ENCODE measurements around the gene WFIKKN2. TPM values are rescaled to one million over a fixed set of nuclear protein-coding genes. Genes with fewer than 3 reads are reported as not detected.
"Not testable (repeated sequence)": the region's sequence is repeated elsewhere in the genome, so short reads cannot be mapped to it uniquely, and the experiment has no call there.

The WFIKKN2 gene
- total RNA-seq, 1 experiment from 2014 or later = not detected

- DNase-seq (ENCODE audit: low spot score) = no peak
- in situ Hi-C loops (cut with HindIII; ENCODE audit: low sequenced_read_pairs) = no loop called here
Observed at GRCh38 chr17:50845240-50846147, 10.1 kb downstream of the WFIKKN2 start.

DNA sequence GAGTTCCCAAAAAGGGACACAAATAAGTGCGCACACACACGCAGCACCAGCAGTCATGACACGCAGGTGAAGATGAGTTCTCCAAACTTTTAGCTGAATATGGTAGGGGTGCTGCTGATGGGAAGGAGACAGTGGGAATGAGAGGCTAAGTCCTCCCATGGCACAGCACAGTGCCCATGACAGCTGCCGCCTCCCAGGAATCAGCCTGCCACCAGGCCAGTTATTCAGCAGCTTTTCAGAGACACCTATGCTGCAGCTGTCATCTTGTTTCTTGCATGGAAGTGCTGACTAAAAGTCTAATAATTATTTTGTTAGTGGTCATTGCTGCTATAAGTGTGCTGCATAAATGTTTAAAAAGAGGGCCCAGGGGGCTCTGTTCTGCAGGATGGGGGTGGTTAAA, 12.2 kb downstream of the WFIKKN2 start:
- in situ Hi-C loops (cut with HindIII; ENCODE audit: low sequenced_read_pairs) = no loop called here
- DNase-seq (ENCODE audit: low spot score) = no peak

GRCh38 chr17:50848039-50848438, 12.7 kb downstream of the WFIKKN2 start:
- in situ Hi-C loops (cut with HindIII; ENCODE audit: low sequenced_read_pairs) = no loop called here
- DNase-seq (ENCODE audit: low spot score) = no peak

- in situ Hi-C loops (cut with HindIII; ENCODE audit: low sequenced_read_pairs) = no loop called here
- no peak for DNase-seq (ENCODE audit: low spot score)
Observed at GRCh38 chr17:50848711-50849110, 13.3 kb downstream of the WFIKKN2 start.

DNA sequence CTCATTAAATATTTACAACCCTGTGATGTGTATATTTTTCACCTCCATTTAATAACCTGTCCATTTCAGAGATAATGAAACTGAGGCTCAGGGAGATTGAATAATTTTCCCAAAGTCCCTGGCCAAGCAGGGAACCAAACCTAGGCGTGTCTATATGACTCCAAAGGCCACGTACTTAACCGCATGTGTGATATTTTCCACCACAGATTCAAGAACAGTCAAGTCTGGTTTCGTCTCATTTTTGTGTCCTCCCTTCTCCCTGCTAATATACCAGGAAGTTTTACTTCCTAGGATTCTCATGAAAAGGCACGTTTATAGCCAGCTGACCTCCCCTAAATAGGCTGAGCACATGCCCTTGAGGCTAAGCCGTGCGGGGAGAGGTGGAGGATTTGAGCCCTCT, 15.3 kb downstream of the WFIKKN2 start:
- in situ Hi-C loops (cut with HindIII; ENCODE audit: low sequenced_read_pairs) = loop anchor here (5.0 kb wide), 1 partner anchor 48 kb away; no protein-coding TSS in a partner anchor
- DNase-seq (ENCODE audit: low spot score) = no peak

- DNase-seq (ENCODE audit: low spot score) = no peak
- in situ Hi-C loops (cut with HindIII; ENCODE audit: low sequenced_read_pairs) = loop anchor here (5.0 kb wide), 1 partner anchor 51 kb away; no protein-coding TSS in a partner anchor
Observed at GRCh38 chr17:50853015-50853615, 17.7 kb downstream of the WFIKKN2 start.

DNA sequence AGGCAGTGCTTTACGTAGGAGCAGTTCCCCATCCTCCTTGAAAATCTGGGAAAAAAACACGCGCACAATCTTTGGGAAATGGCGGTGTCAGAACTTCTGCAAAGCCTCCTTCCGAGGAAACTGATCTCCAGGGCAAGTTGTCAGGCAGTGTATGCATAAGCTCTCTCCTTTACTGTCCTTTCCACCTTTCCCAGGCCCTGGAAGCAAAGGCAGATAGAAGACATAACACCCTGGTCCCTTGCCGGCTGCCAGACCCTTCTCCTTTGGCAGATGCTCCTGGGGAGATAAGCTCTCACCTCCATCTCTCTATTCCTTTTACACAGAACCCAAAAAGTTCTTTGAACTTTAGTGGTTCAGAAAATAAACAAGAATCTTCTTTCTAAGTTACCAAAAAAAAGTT, 18.4 kb downstream of the WFIKKN2 start:
- no peak for DNase-seq (ENCODE audit: low spot score)
- in situ Hi-C loops (cut with HindIII; ENCODE audit: low sequenced_read_pairs) = loop anchor here (5.0 kb wide), 1 partner anchor 51 kb away; no protein-coding TSS in a partner anchor

DNA sequence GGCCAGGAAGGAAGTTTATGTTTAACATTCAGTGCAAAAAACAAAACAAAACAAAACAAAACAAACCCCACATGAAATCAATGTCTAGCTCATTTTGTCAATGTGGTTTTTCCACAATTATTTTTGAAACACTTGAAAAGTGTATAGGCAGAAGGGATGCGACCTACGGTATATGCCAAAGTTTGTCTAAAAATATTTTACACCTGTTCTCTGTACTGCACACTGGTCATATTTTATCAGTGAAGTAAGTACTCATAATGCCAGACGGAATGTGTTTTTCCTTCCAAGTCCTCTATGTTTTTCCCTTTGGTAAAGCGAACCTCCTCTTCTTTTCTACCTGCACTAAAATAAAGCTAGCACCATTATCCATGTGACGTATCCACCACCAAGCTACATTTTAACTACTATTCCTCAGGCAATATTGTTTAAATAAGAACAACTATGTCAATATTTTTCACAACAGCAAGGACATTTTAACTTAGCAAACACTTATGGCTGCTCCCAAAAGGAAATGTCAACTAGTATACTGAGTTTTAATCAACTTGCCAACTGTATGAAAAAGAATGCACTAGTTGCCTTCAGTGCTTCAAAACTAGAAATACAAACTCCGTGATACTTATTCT, 20.4 kb downstream of the WFIKKN2 start:
- no peak for DNase-seq (ENCODE audit: low spot score)
- in situ Hi-C loops (cut with HindIII; ENCODE audit: low sequenced_read_pairs) = no loop called here

GRCh38 chr17:50856431-50856830, 21.0 kb downstream of the WFIKKN2 start:
- no peak for DNase-seq (ENCODE audit: low spot score)
- in situ Hi-C loops (cut with HindIII; ENCODE audit: low sequenced_read_pairs) = no loop called here

DNA sequence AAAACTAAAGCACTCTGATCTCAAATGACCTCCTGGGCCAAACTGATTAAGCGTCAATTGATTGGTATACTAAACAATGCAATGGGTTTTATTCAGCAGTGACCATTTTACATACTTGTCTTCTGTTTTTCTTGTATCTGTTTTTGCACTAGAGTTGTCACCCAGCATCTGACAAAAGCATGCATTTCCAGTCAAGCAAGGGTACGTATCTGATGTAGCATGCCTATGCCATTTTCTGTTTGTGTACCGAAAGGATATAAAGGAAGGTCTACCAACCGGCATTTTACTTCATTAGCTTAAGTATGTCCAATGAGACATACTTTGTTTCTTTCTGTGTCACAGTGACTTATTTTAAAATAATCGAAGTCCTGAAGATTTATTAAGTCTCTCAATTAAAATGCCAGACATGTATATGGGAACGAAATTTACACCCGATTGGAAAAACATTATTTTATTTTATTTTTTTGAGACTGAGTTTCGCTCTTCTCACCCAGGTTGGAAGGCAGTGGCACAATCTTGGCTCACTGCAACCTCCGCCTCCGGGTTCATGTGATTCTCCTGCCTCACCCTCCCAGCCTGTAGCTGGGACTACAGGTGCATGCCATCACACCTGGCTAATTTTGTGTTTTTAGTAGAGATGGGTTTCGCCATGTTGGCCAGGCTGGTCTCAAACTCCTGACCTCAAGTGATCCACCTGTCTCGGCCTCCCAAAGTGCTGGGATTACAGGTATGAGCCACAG, 23.3 kb downstream of the WFIKKN2 start:
- no peak for DNase-seq (ENCODE audit: low spot score)
- in situ Hi-C loops (cut with HindIII; ENCODE audit: low sequenced_read_pairs) = no loop called here

DNA sequence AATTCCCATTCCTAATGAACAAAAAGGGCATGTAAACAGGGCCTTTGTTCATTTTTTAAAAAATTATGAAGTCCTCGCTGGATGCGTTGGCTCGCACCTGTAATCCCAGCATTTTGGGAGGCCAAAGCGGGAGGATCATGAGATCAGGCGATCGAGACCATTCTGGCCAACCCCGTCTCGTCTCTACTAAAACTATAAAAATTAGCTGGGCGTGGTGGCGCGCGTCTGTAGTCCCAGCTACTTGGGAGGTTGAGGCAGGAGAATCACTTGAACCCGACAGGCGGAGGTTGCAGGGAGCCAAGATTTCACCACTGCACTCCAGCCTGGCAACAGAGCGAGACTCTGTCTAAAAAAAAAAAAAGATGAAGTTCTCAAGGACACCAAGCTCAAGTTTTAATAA, 24.3 kb downstream of the WFIKKN2 start:
- DNase-seq (ENCODE audit: low spot score); in situ Hi-C loops (cut with HindIII; ENCODE audit: low sequenced_read_pairs): not testable (repeated sequence)

DNA sequence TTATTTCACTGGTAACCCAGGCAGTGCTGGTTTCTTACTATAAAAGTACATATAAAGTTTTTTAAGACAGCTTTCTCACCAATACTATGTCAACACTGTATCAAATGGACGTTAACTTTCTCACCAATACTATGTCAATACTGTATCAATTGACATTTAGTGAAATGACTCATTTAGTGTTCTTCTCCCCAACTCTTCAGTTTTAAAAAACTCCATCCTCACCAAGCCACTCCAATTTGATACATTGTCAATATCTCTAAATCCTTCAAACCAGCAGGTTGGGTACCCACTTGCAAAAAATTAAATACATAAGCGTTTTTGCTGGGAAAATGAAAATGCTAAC, 25.9 kb downstream of the WFIKKN2 start:
- in situ Hi-C loops (cut with HindIII; ENCODE audit: low sequenced_read_pairs) = no loop called here
- DNase-seq (ENCODE audit: low spot score) = no peak

DNA sequence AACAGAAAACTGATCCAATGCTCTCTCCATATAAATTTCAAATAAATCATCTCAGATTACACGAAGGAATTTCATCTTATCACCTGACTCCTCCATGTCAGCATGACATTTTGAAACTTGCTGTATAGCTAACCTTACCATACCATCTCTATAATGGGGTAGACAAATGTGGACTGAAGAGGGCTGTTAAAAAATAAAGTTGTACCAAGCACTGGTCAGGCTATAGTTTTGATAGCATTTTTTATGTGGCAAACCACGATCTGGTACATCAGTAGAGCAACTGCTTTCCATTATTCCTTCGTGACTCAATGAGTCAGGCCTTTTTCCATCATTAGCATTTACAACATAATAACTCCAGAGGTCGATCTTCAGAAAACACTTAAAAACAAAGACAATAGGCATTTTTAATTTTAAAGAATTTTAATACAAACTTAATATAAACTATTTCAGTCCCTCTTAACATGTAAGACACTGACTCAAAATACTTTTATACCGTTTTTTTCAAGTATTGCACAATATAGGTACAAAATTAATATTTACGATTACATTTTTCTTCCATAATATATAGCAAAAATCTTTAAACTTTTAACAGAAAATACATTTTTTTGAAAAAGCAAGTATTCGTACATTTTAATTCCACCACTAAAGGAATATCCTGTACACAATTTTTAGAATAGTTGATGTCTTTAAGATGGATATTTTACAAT, 26.6 kb downstream of the WFIKKN2 start:
- no peak for DNase-seq (ENCODE audit: low spot score)
- in situ Hi-C loops (cut with HindIII; ENCODE audit: low sequenced_read_pairs) = no loop called here

DNA sequence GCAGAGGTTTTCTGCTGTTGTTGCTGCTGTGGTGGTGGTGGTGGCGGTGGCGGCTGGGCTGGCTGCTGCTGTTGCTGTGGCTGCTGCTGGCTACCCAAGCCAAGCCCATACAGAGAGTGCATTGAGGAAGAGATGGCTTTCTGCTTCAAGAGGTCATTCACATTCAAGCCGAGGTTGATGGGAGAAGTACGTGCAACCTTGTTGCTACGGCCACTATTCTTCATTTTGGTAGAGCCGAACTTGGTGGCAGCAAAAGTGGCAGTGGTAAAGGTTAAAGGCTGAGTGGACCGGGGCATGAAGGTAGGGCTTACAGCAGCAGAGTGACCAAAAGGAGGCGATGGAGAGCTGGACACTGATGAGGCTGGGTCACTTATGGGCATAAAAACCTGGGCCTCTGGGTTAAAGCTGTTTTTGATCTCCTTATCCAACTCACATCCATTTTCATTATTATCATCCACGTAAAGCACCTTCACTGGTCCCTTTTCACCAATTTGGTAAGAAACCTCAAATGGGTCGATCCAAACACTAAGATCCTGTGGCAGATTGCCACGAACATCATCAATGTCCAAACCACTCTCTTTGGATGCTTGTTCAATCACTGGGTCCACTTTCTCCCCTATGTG, 27.9 kb downstream of the WFIKKN2 start:
- in situ Hi-C loops (cut with HindIII; ENCODE audit: low sequenced_read_pairs) = no loop called here
- peak; percentile 75 for DNase-seq (ENCODE audit: low spot score)

GRCh38 chr17:50863931-50864330, 28.5 kb downstream of the WFIKKN2 start:
- no peak for DNase-seq (ENCODE audit: low spot score)
- in situ Hi-C loops (cut with HindIII; ENCODE audit: low sequenced_read_pairs) = no loop called here

GRCh38 chr17:50864747-50865059, 29.3 kb downstream of the WFIKKN2 start:
- in situ Hi-C loops (cut with HindIII; ENCODE audit: low sequenced_read_pairs) = no loop called here
- no peak for DNase-seq (ENCODE audit: low spot score)

DNA sequence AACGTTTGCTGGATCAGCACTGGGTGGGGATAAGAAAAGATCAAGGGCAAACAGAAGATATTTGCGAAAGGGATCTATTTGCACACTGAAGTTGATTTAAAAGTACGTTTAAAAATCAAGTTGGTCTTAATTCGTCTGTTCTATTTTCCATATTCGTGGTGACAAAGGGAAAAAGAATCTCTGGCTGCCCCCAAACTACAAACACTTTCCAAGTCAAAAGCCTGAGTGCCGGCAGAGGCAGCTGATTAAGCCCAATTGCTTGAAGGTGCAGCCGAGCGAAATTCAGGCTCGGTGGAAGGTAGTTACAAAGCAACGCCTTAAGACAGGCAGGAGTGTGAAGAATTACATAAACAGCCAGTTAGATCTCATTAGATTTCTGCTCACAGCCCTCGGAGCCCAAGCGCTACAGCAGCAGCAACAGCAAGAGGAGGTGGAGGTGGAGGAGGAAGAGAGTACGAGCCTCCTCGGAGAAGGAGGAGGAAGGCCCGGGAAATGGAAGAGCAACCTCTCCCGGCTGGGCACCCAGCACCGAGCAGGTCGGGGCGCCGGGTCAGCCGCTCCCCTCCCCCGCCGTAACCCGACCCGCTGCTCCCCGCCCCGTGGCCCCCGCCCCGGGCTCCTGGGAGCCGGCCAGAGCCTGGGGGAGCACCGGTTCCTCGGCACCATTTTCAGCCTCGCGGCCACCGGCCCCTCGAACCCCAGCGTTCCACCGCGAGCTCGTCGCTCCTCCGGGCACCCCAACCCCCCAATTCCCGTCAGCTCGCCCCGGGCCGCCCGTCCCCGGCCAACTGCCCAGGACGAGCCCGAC, 29.9 kb downstream of the WFIKKN2 start:
- peak; percentile 79 for DNase-seq (ENCODE audit: low spot score)
- in situ Hi-C loops (cut with HindIII; ENCODE audit: low sequenced_read_pairs) = no loop called here

GRCh38 chr17:50865868-50866260, 30.5 kb downstream of the WFIKKN2 start:
- in situ Hi-C loops (cut with HindIII; ENCODE audit: low sequenced_read_pairs) = no loop called here
- DNase-seq (ENCODE audit: low spot score) = no peak
